Endothelial cell of umbilical vein (primary cell): ENCODE data around the gene PCNX1.

Experiments
- CTCF ChIP-seq, 2 donors: IDR thresholded peaks; 1 replicate in 1 of 2; 2 replicates in 1 of 2; pipeline ENCODE4 v1.5.1; 2011; ENCODE audit warnings: low read length in 2 of 2, mild to moderate bottlenecking in 2 of 2, moderate library complexity in 2 of 2, control low read depth in 1 of 2, inconsistent platforms in 1 of 2, low read depth in 1 of 2; ENCODE audit not compliant: insufficient read depth in 1 of 2; ENCODE audit errors: extremely low read depth in 1 of 2
- EZH2 ChIP-seq: IDR thresholded peaks from 2 replicates; pipeline ENCODE4 v1.6.1; 2012; ENCODE audit warnings: borderline replicate concordance, low read depth, mild to moderate bottlenecking, moderate library complexity, low read length, inconsistent platforms; ENCODE audit not compliant: severe bottlenecking
- FOS ChIP-seq: IDR thresholded peaks from 2 replicates; pipeline ENCODE4 v1.6.1; 2011; ENCODE audit warnings: mild to moderate bottlenecking, low read length, moderate library complexity, borderline replicate concordance; ENCODE audit not compliant: insufficient read depth
- GATA2 ChIP-seq: IDR thresholded peaks from 2 replicates; pipeline ENCODE4 v1.7.0; 2011; ENCODE audit warnings: low read depth, mild to moderate bottlenecking, moderate library complexity, mixed read lengths, low read length; ENCODE audit not compliant: insufficient read length, insufficient read depth
- JUN ChIP-seq: IDR thresholded peaks from 2 replicates; pipeline ENCODE4 v1.6.1; 2011; ENCODE audit warnings: borderline replicate concordance, low read depth; ENCODE audit not compliant: insufficient read length, insufficient read depth
- MYC ChIP-seq: IDR thresholded peaks from one replicate; pipeline ENCODE4 v1.6.1; 2011; ENCODE audit warnings: mild to moderate bottlenecking, low read depth, low read length
- POLR2A ChIP-seq: IDR thresholded peaks from 2 replicates; pipeline ENCODE4 v1.6.1; 2012; ENCODE audit warnings: low read depth, mild to moderate bottlenecking, control low read depth, low read length
- POLR2AphosphoS5 ChIP-seq: IDR thresholded peaks from 2 replicates; pipeline ENCODE4 v1.6.1; 2012; ENCODE audit warnings: low read depth, mild to moderate bottlenecking, control low read depth, low read length, moderate library complexity; ENCODE audit not compliant: insufficient read depth
- TF ChIP-seq, protein P1 (sequence below): IDR thresholded peaks from 2 replicates; pipeline ENCODE4 v1.6.1; 2011; ENCODE audit not compliant: insufficient read depth, insufficient read length

DNA sequence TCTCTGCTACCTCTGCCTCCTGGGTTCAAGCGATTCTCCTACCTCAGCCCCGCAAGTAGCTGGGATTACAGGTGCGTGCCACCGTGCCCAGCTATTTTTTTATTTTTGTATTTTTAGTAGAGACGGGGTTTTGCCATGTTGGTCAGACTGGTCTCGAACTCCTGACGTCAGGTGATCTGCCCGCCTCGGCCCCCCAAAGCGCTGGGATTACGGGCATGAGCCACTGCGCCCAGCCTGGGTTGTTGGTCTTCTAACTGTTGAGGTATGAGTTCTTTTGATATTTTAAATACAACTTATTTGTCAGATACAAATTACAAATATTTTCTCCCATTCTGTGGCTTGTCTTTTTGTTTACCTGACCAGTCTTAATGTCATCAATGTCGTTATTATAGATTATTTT is 95.9 kb downstream of the PCNX1 start:
- no peak for TF ChIP-seq CTCF (IDR thresholded peaks at IDR 0.05; ENCODE audit: extremely low read depth in 1 of 2, insufficient read depth in 1 of 2, low read depth in 1 of 2, low read length in 2 of 2)
- TF ChIP-seq POLR2AphosphoS5: no peak
- no peak for TF ChIP-seq POLR2A
- no peak for TF ChIP-seq EZH2
- no peak for TF ChIP-seq JUN
- no peak for TF ChIP-seq FOS
- TF ChIP-seq MYC: no peak
- TF ChIP-seq, protein P1, sequence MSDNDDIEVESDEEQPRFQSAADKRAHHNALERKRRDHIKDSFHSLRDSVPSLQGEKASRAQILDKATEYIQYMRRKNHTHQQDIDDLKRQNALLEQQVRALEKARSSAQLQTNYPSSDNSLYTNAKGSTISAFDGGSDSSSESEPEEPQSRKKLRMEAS: no peak
- TF ChIP-seq GATA2: no peak
